ENCODE data around the gene CRABP2.

Gene CRABP2

DNA sequence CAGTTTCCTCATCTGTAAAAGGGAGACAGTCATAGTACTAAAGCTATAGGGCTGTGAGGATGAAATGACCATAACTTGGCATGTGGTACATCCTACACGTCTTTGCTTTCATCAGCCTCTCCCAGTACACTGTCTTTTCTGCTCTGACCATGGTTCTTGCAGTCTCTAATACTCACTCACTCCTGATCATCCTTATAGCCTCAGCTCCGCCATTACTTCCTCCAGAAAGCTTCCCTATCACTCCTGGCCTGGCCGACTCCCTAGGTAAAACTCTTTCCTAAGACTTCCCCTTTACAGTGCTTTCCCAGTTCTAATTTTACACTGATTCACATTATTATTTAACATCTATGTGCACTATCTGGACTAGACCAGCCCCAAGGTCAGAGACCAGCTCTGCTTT, 40.5 kb upstream of the CRABP2 start:
- Histone ChIP-seq H3K79me2 (ENCODE audit: insufficient read depth, low read length) (peaks cover 57% of the 10 kb centered on the region), H3K36me3 (ENCODE audit: low read length) (no peaks in the 10 kb centered on the region), H3K27ac (ENCODE audit: low read depth, low read length) (no peak overlapping the region), H3K9me3 (ENCODE audit: insufficient read depth, low read length) (no peaks in the 10 kb centered on the region), H3K4me3 (ENCODE audit: insufficient read depth, low read length, poor library complexity, severe bottlenecking) (no peak overlapping the region), H4K20me1 (ENCODE audit: low read depth, low read length) (no peaks in the 10 kb centered on the region; the same call in 1 of the 2 replicates), H3F3A (ENCODE audit: insufficient read depth) (peaks cover 33% of the 10 kb centered on the region), H2AFZ (ENCODE audit: low read depth, low read length, severe bottlenecking) (no peak overlapping the region), H3K9me2 (replicated peaks; ENCODE audit: insufficient read depth, low read length) (no peaks in the 10 kb centered on the region), H3K9ac (ENCODE audit: low read length) (no peak overlapping the region), H3K4me2 (ENCODE audit: low read depth, low read length, poor library complexity, severe bottlenecking) (no peak overlapping the region), H3K27me3 (ENCODE audit: low read length) (no peaks in the 10 kb centered on the region)
- no peak for TF ChIP-seq EZH2phosphoT487 (conservative IDR thresholded peaks at IDR 0.05; ENCODE audit: low read length)
- TF ChIP-seq, protein P1, sequence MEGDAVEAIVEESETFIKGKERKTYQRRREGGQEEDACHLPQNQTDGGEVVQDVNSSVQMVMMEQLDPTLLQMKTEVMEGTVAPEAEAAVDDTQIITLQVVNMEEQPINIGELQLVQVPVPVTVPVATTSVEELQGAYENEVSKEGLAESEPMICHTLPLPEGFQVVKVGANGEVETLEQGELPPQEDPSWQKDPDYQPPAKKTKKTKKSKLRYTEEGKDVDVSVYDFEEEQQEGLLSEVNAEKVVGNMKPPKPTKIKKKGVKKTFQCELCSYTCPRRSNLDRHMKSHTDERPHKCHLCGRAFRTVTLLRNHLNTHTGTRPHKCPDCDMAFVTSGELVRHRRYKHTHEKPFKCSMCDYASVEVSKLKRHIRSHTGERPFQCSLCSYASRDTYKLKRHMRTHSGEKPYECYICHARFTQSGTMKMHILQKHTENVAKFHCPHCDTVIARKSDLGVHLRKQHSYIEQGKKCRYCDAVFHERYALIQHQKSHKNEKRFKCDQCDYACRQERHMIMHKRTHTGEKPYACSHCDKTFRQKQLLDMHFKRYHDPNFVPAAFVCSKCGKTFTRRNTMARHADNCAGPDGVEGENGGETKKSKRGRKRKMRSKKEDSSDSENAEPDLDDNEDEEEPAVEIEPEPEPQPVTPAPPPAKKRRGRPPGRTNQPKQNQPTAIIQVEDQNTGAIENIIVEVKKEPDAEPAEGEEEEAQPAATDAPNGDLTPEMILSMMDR (IDR thresholded peaks at IDR 0.05; ENCODE audit: insufficient read depth, low read length, poor library complexity, severe bottlenecking) = no peak

DNA sequence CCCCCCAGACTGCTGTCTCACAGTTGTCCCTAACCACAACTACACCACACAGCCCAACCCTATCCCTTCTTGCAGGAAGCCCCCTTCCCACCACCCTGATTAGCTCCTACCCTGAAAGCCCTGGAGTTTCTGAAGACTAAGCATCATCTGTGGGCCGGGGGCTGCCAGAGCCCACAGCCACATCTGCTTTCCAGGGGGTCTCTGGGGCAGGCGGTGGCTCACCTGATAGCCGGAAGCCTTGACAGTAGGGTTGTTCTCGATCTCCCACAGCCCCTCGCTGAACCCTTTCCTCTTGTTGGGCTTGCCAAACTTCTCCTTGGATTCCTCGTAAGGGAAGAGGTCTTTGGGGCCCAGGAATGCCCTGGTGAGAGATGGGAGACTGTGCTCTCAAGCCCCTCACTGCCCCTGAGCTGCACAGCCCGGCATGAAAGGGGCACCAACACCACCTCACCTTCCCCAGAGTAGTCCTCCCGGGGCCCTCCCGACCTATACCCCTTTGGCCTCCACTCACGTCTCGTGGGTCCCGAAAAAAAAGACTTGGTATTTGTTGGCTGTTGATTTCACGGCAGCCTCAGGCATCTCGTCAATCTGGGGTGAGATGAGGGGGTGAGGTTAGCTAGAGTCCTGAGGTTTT, 39.5 kb upstream of the CRABP2 start:
- H3K4me2 ChIP-seq (ENCODE audit: low read depth, low read length, poor library complexity, severe bottlenecking) = no peak overlapping the region
- H3K9me3 ChIP-seq (ENCODE audit: insufficient read depth, low read length) = no peaks in the 10 kb centered on the region
- no peak for TF ChIP-seq EZH2phosphoT487 (conservative IDR thresholded peaks at IDR 0.05; ENCODE audit: low read length)
- TF ChIP-seq, protein P1 (IDR thresholded peaks at IDR 0.05; ENCODE audit: insufficient read depth, low read length, poor library complexity, severe bottlenecking) = no peak
- H3K79me2 ChIP-seq (ENCODE audit: insufficient read depth, low read length) = peaks cover 54% of the 10 kb centered on the region
- H3K9ac ChIP-seq (ENCODE audit: low read length) = no peak overlapping the region
- H3K36me3 ChIP-seq (ENCODE audit: low read length) = no peaks in the 10 kb centered on the region
- H4K20me1 ChIP-seq (ENCODE audit: low read depth, low read length) = no peaks in the 10 kb centered on the region; the same call in 1 of the 2 replicates
- H3K4me3 ChIP-seq (ENCODE audit: insufficient read depth, low read length, poor library complexity, severe bottlenecking) = no peak overlapping the region
- H2AFZ ChIP-seq (ENCODE audit: low read depth, low read length, severe bottlenecking) = no peak overlapping the region
- H3K9me2 ChIP-seq (replicated peaks; ENCODE audit: insufficient read depth, low read length) = no peaks in the 10 kb centered on the region
- no peak overlapping the region for H3K27ac ChIP-seq (ENCODE audit: low read depth, low read length)
- H3F3A ChIP-seq (ENCODE audit: insufficient read depth) = peaks cover 33% of the 10 kb centered on the region
- no peaks in the 10 kb centered on the region for H3K27me3 ChIP-seq (ENCODE audit: low read length)

DNA sequence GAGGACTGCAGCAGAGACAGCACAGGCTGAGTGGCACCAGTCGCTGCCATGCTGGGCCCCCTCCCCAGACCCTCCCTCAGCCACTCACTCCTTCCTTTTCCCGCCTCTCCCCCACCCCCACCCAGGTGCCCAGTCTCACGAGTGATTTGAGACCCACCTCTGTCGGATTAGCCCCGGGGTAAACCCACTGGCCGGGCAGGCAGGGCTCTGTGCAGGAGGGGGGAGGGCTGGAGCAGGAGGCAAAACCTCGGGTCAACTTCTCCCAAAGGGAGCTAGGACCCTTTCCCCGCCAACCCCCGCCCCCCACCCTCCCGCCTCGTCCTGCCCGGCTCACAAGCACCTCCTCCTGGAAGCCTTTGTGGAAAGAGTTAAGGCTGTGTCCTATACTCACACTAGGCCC, 39.0 kb upstream of the CRABP2 start:
- Histone ChIP-seq H3F3A (ENCODE audit: insufficient read depth) (peaks cover 34% of the 10 kb centered on the region), H3K9me2 (replicated peaks; ENCODE audit: insufficient read depth, low read length) (no peaks in the 10 kb centered on the region), H3K27me3 (ENCODE audit: low read length) (no peaks in the 10 kb centered on the region), H3K4me3 (ENCODE audit: insufficient read depth, low read length, poor library complexity, severe bottlenecking) (no peak overlapping the region), H3K36me3 (ENCODE audit: low read length) (no peaks in the 10 kb centered on the region), H3K27ac (ENCODE audit: low read depth, low read length) (no peak overlapping the region), H4K20me1 (ENCODE audit: low read depth, low read length) (no peaks in the 10 kb centered on the region; the same call in 1 of the 2 replicates), H3K79me2 (ENCODE audit: insufficient read depth, low read length) (peaks cover 54% of the 10 kb centered on the region), H3K9me3 (ENCODE audit: insufficient read depth, low read length) (no peaks in the 10 kb centered on the region), H2AFZ (ENCODE audit: low read depth, low read length, severe bottlenecking) (no peak overlapping the region), H3K4me2 (ENCODE audit: low read depth, low read length, poor library complexity, severe bottlenecking) (no peak overlapping the region), H3K9ac (ENCODE audit: low read length) (no peak overlapping the region)
- TF ChIP-seq, protein P1 (IDR thresholded peaks at IDR 0.05; ENCODE audit: insufficient read depth, low read length, poor library complexity, severe bottlenecking) = no peak
- TF ChIP-seq EZH2phosphoT487 (conservative IDR thresholded peaks at IDR 0.05; ENCODE audit: low read length) = no peak

All from SU-DHL-6 (cell line).